AG04450 (cell line): ENCODE results near the gene GCN1. TPM values are rescaled to one million over a fixed set of nuclear protein-coding genes. Genes with fewer than 3 reads are reported as not detected.
"Not testable (repeated sequence)": the region's sequence is repeated elsewhere in the genome, so short reads cannot be mapped to it uniquely, and the experiment has no call there.

ENCODE experiments used
- CTCF ChIA-PET: fragments of 300-600, 350-600 bp; formaldehyde crosslinking; extraction: SDS; loops from one replicate; lab custom pipeline; 2022; ENCODE audit warnings: antibody characterized with exemption, inconsistent platforms; lab: Charles Lee
- POLR2A ChIA-PET: fragments of 350-600 bp; formaldehyde crosslinking; extraction: SDS; loops from one replicate; lab custom pipeline; 2021; ENCODE audit warnings: antibody characterized with exemption, inconsistent platforms; lab: Yijun Ruan, JAX
- DNase-seq: peaks from one replicate; pipeline ENCODE4 v3.0.0-alpha.2; 2011; ENCODE audit warnings: low read depth, low spot score
- H3K27ac ChIP-seq: one replicate; pipeline ENCODE4 v1.5.1; 2012; ENCODE audit warnings: low read depth, low read length, control low read depth
- H3K27me3 ChIP-seq: one replicate; pipeline ENCODE4 v1.6.0; 2012; ENCODE audit warnings: low read length; ENCODE audit not compliant: control insufficient read depth, insufficient read depth
- H3K4me3 ChIP-seq: 2 replicates; pipeline ENCODE4 v1.5.1; 2011; ENCODE audit warnings: mild to moderate bottlenecking, low read depth, low read length, control low read depth
- H3K9me3 ChIP-seq: 2 replicates; pipeline ENCODE4 v1.5.1; 2012; ENCODE audit warnings: low read length; ENCODE audit not compliant: control insufficient read depth, insufficient read depth
- CTCF ChIP-seq: IDR thresholded peaks from 2 replicates; pipeline ENCODE4 v1.5.1; 2011; ENCODE audit warnings: low read depth, low read length, control low read depth, inconsistent platforms
- polyA plus RNA-seq: library from polyadenylated mRNA; depleted of rRNA; stranded (reverse); fragments of >200 nt; gene quantifications from 2 replicates; pipeline ENCODE4 v1.2.3, GENCODE V29; 2011

GCN1 gene
- polyA plus RNA-seq, 1 experiment = 44.5 TPM

DNA sequence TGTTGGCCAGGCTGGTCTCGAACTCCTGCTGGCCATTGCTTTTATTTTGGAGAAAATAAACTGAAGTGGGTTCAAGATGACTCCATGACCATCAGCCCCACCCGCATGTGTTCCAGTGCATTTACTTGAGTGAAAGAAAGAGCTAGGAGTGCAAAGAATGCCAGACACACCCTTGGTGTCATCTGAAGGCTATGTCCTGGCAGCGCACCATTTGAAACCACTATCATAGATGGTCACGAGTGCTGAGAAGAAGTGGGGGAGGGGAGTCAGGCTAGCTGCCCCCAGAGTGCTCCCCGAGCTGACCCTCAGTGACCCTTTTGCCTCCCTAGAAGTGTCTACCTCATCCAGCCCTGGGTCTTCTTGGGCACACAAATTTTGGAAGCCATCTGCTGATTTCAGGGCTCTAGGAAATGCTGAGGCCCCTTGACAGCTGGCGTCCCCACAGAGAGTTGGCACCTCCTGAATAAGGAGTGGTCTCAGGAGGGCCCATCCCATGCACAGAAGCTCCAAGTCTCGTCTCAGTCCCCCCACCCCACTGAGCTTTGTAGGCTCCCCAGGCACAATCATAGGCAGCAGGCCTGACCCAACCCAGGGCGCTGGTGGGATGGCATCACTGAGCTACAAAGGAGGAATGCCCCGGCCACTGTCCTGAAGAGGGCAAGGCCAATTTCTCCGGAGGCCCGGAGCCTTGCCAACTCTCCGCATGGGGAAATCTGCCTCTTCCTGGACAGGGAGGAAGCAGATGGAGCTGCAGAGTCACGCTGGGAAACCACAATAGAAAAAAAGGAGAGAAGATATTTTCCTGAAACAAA lies 43.1 kb upstream of the GCN1 start:
- TF ChIP-seq CTCF = no peak
- Histone ChIP-seq H3K9me3 (no peaks in the 10 kb centered on the region), H3K27me3 (no peaks in the 10 kb centered on the region), H3K27ac (peak overlapping the region; percentile 78), H3K4me3 (no peak overlapping the region)
- no peak for DNase-seq
- CTCF ChIA-PET = interaction anchor here (1.3 to 7.1 kb wide), 4 partner anchors 9 to 36 kb away, joined by 4 to 58 read pairs (median 22); partner anchors contain the start of genes PXN and RPLP0
- POLR2A ChIA-PET = interaction anchor here (0.6 to 5.1 kb wide), 7 partner anchors 10 to 54 kb away, joined by 3 to 37 read pairs (median 8); partner anchors contain the start of genes PXN, RNU4-1, RNU4-2 and RPLP0

GRCh38 chr12:120236809-120237208 lies 42.3 kb upstream of the GCN1 start:
- DNase-seq = not testable (repeated sequence)
- POLR2A ChIA-PET = interaction anchor here (0.6 to 5.1 kb wide), 5 partner anchors 11 to 55 kb away, joined by 3 to 37 read pairs (median 7); partner anchors contain the start of genes RNU4-1, RNU4-2 and RPLP0
- H3K27ac ChIP-seq = peak overlapping the region; percentile 11

DNA sequence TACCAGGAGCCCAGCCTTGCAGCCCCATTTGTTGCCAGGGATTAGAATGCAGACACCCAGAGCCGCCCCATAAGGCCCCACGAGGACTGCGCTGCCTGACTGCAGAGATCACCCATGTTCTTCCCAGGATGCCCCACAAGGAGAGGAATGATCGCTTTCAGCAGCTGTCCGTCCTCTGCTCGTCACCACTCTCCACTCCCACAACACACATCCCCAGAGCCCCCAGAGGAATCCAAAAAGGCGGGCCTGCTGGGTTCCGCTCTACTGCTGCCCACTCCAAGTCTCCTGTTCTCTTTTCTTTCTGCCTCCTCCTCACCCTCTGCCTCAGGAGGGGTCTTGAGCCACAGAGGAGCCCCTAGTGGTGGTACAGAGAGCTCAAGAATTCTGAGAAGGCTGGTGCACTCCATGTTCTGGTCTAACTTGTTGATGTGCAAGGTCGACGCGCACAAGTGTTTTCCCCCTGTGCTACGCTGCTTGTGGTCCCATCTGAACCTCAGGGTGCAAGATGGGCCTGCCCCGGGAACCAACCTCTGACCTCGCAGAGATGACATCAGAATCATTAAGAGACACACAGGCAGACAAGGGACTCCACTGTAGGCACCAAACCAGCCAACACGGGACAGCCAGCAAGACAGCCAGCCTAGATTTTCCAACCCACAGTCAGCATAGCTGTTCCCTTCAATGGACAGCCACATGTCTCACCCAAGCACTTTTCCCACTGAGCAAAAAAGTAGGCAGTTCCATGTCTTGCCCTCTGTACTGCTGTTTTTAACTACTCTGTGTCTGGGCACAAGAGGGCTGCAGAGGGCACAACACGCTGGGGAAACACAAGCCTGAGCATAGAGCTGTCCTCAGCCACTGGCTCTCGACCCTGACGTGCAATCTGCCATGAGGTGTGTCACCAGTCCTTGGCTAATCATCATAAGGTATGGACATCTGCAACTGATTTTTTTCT lies 41.1 kb upstream of the GCN1 start:
- H3K4me3 ChIP-seq = 0 out of 2 replicates have a peak overlapping the region, but pooled peaks have one; percentile 27

More at GRCh38 chr12:120236809-120237208, 42.3 kb upstream of the GCN1 start:
- not testable (repeated sequence) for H3K9me3 ChIP-seq, H3K4me3 ChIP-seq, H3K27me3 ChIP-seq
- CTCF ChIA-PET = interaction anchor here (1.1 to 7.1 kb wide), 4 partner anchors 8 to 36 kb away, joined by 3 to 58 read pairs (median 22); partner anchors contain the start of genes PXN and RPLP0

GRCh38 chr12:120234643-120235368 lies 40.3 kb upstream of the GCN1 start:
- Histone ChIP-seq H3K27me3 (no peaks in the 10 kb centered on the region), H3K9me3 (no peaks in the 10 kb centered on the region), H3K4me3 (peak overlapping the region; percentile 27; the same call in 1 of the 2 replicates), H3K27ac (peak overlapping the region; percentile 96)
- peak; percentile 70 for DNase-seq
- peak; percentile 57 for TF ChIP-seq CTCF
- POLR2A ChIA-PET = interaction anchor here (0.6 to 1.8 kb wide), 7 partner anchors 22 to 115 kb away, joined by 4 to 29 read pairs (median 13); partner anchors contain the start of genes PXN, RNU4-1, RNU4-2 and RPLP0
- CTCF ChIA-PET = interaction anchor here (0.5 to 7.1 kb wide), 11 partner anchors 8 to 115 kb away, joined by 3 to 58 read pairs (median 6); partner anchors contain the start of gene PXN

More for the DNA sequence above, 41.1 kb upstream of the GCN1 start:
- no peaks in the 10 kb centered on the region for H3K9me3 ChIP-seq
- H3K27me3 ChIP-seq = no peaks in the 10 kb centered on the region
- CTCF ChIA-PET = interaction anchor here (0.8 to 7.1 kb wide), 11 partner anchors 8 to 116 kb away, joined by 3 to 58 read pairs (median 6); partner anchors contain the start of gene PXN
- H3K27ac ChIP-seq = peak overlapping the region; percentile 96
- DNase-seq = no peak
- POLR2A ChIA-PET = interaction anchor here (0.6 to 5.1 kb wide), 10 partner anchors 21 to 116 kb away, joined by 3 to 37 read pairs (median 12); partner anchors contain the start of genes PXN, RNU4-1, RNU4-2 and RPLP0
- TF ChIP-seq CTCF = peak; percentile 51
